ENCODE results near the gene DUSP28. TPM values are rescaled to one million over a fixed set of nuclear protein-coding genes. Genes with fewer than 3 reads are reported as not detected.
A peak's percentile ranks its signal among the peaks of the same experiment; 100 is the strongest.

DUSP28 gene
- total and polyA plus RNA-seq, 2 of the 13 experiments (the other 11 are each of a cell fraction or from before 2014, with no cell fraction given), result 5.2 to 8.6 TPM

DNA sequence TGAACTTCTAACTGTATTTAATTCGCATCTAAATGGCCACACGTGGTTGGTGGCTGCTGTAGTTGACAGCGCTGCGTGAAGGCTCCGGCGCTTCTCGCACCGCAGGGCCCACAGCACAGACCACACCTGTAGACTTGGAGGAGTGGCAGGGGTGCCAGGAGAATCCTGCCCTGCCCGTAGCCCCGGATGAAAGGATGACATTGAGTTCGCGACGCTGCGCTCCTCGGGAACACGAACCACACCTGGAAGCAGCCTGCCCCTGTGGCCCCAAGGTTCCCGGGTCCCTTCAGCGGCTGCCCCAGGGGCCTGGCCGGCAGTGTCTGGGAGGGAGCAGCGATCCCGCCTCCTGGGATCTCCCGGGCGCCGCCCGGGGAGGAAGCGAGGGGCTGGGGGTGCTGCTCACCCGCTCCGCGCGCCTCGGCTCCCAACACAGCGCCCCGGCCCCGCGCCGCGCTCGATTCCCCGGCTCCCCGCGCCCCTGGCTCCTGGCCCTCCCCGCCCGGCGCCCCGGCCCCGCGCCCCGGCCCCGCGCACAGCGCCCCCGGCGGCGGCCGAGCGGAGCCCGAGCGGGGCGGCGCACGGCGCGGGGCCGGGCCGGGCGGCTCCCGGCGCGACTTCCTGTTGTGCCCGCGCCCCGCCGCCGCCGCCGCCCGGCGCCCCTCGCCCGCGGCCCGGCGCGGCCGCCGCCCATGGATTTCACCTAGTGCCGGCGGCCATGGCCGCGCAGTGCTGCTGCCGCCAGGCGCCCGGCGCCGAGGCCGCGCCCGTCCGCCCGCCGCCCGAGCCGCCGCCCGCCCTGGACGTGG is 7.9 kb downstream of the DUSP28 start, which contains the start of gene RNPEPL1 (continued):
- TF ChIP-seq, protein P1, sequence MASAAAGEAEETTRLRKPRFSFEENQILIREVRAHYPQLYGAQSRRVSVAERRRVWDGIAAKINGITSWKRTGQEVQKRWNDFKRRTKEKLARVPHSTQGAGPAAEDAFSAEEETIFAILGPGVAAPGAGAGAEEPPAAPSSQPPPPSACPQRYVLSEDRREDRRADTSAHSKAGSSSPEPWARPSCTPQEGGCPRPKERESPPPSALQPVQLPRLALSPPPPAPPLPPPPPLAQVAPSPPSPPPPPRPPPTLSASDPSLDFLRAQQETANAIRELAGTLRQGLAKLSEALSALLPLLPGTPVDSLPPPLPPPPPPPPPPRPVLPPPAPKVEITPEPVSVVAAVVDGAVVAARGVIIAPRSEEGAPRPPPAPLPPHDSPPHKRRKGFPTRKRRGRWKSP (CRISPR knock-in tag; IDR thresholded peaks at IDR 0.05), result peak; percentile 36; the same call in 1 of the 2 replicates
- no peak for TF ChIP-seq ZNF761 (CRISPR knock-in tag; conservative IDR thresholded peaks at IDR 0.05)
- TF ChIP-seq, protein P2, sequence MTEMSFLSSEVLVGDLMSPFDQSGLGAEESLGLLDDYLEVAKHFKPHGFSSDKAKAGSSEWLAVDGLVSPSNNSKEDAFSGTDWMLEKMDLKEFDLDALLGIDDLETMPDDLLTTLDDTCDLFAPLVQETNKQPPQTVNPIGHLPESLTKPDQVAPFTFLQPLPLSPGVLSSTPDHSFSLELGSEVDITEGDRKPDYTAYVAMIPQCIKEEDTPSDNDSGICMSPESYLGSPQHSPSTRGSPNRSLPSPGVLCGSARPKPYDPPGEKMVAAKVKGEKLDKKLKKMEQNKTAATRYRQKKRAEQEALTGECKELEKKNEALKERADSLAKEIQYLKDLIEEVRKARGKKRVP (CRISPR knock-in tag; IDR thresholded peaks at IDR 0.05), result no peak

DNA sequence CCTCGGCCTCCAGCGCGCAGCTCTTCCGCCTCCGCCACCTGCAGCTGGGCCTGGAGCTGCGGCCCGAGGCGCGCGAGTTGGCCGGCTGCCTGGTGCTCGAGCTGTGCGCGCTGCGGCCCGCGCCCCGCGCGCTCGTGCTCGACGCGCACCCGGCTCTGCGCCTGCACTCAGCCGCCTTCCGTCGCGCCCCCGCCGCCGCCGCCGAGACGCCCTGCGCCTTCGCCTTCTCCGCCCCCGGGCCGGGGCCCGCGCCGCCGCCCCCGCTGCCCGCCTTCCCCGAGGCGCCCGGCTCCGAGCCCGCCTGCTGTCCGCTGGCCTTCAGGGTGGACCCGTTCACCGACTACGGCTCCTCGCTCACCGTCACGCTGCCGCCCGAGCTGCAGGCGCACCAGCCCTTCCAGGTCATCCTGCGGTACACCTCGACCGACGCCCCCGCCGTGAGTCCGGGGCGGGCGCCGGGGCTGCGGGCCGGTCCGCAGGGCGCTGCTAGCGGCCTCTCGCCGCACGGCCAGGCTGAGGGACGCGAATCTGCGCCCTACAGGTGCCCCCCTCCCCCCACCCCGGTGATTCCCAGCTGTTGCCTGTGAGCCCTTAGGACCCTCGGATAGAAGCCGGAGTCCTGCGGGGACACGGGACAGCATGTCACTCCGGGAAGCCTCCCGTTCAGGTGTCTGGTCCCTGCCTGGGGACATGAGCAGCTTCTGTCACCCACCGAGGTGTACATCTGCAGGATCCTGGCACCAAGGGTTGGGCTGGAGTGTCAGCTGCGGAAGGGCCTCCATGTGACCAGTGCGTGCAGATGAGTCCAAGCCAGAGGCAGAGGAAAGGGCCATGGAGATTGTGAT is 8.7 kb downstream of the DUSP28 start:
- CTCF ChIA-PET (ENCODE audit: low intra/inter-chr PET ratio, low total read pairs), result no interaction called here
- peaks cover 22% of the 10 kb centered on the region for H3K79me2 ChIP-seq (ENCODE audit: insufficient read depth, low read length)
- peak overlapping the region; percentile 70 to 79 (median 72) for H3K4me3 ChIP-seq (replicated peaks in 1 of 3; ENCODE audit: insufficient read depth in 1 of 3, low read depth in 2 of 3, low read length in 3 of 3)
- H3K9ac ChIP-seq (ENCODE audit: insufficient read depth, low read depth, low read length), result peak overlapping the region; percentile 77
- H2AFZ ChIP-seq (ENCODE audit: low read length), result no peak overlapping the region
- H3K9me3 ChIP-seq (ENCODE audit: low read length), result no peaks in the 10 kb centered on the region
- H3K4me2 ChIP-seq (ENCODE audit: low read depth, low read length), result peak overlapping the region; percentile 90
- intact Hi-C loops (cut with micrococcal nuclease; ENCODE audit: unreplicated experiment), result no loop called here
- peaks cover 47% of the 10 kb centered on the region for H3K4me1 ChIP-seq (ENCODE audit: insufficient read depth, low read length)
- peaks cover 0 to 2% of the 10 kb centered on the region in 2 experiments; a peak in 2 of 5 replicates for H3K36me3 ChIP-seq (replicated peaks in 1 of 2; ENCODE audit: control insufficient read depth in 1 of 2, insufficient read depth in 2 of 2, low read length in 2 of 2)
- no TSS peak for BruUV-seq (replicated peaks)
- H3K27me3 ChIP-seq (ENCODE audit: control insufficient read depth in 1 of 2, insufficient read depth in 2 of 2, low read length in 2 of 2), result no peaks in the 10 kb centered on the region; a peak in 1 of 5 replicates
- under 1% methylated on average over 21 of the region's 93 CpGs for WGBS (ENCODE audit: low lambda C conversion rate)
- peak overlapping the region; percentile 42 for H3K27ac ChIP-seq (ENCODE audit: extremely low read length, insufficient read depth, low read length)
- POLR2A ChIA-PET, result interaction anchor here (0.5 to 7.2 kb wide), 6 partner anchors 8 to 56 kb away, joined by 3 to 149 read pairs (median 10); partner anchors contain the start of gene CAPN10
- DNase-seq (ENCODE audit: low spot score) (no peak), ATAC-seq (no peak), FAIRE-seq (peak; percentile 18)
- in situ Hi-C loops (cut with HindIII; ENCODE audit: extremely low pct_ligation_motif_present, low pct_unique_long_range_greater_than_20kb), result loop anchor here (25.0 kb wide), 1 partner anchor 643 kb away; no protein-coding TSS in a partner anchor
- no peaks in the 10 kb centered on the region; the same call in 1 of the 2 replicates for H4K20me1 ChIP-seq (ENCODE audit: insufficient read depth, low read length)
- TF ChIP-seq SKI (IDR thresholded peaks at IDR 0.05; ENCODE audit: partially characterized antibody), result peak; percentile 18
- TF ChIP-seq, protein P3, sequence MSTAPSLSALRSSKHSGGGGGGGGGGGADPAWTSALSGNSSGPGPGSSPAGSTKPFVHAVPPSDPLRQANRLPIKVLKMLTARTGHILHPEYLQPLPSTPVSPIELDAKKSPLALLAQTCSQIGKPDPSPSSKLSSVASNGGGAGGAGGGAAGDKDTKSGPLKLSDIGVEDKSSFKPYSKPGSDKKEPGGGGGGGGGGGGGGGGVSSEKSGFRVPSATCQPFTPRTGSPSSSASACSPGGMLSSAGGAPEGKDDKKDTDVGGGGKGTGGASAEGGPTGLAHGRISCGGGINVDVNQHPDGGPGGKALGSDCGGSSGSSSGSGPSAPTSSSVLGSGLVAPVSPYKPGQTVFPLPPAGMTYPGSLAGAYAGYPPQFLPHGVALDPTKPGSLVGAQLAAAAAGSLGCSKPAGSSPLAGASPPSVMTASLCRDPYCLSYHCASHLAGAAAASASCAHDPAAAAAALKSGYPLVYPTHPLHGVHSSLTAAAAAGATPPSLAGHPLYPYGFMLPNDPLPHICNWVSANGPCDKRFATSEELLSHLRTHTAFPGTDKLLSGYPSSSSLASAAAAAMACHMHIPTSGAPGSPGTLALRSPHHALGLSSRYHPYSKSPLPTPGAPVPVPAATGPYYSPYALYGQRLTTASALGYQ (CRISPR knock-in tag; IDR thresholded peaks at IDR 0.05), result no peak
- peak; percentile 39 for TF ChIP-seq TAF15 (IDR thresholded peaks at IDR 0.05; ENCODE audit: low read depth, low read length, poor library complexity, severe bottlenecking)
- peak; percentile 63; the same call in 1 of the 2 replicates for TF ChIP-seq ZNF776 (CRISPR knock-in tag; IDR thresholded peaks at IDR 0.05)
- no peak for TF ChIP-seq HMG20A (CRISPR knock-in tag; IDR thresholded peaks at IDR 0.05; ENCODE audit: borderline replicate concordance)
- peak; percentile 53; the same call in 1 of the 2 replicates for TF ChIP-seq TBX2 (CRISPR knock-in tag; IDR thresholded peaks at IDR 0.05; ENCODE audit: borderline replicate concordance)
- no peak for TF ChIP-seq ZNF30 (CRISPR knock-in tag; IDR thresholded peaks at IDR 0.05)
- peak; percentile 45; the same call in 1 of the 2 replicates for TF ChIP-seq SALL1 (CRISPR knock-in tag; IDR thresholded peaks at IDR 0.05)
- peak; percentile 47 for TF ChIP-seq HNRNPK (IDR thresholded peaks at IDR 0.05; ENCODE audit: low read depth, low read length, poor library complexity, severe bottlenecking)
- TF ChIP-seq, protein P4, sequence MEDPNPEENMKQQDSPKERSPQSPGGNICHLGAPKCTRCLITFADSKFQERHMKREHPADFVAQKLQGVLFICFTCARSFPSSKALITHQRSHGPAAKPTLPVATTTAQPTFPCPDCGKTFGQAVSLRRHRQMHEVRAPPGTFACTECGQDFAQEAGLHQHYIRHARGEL (CRISPR knock-in tag; IDR thresholded peaks at IDR 0.05), result no peak
- peak; percentile 72; the same call in 1 of the 2 replicates for TF ChIP-seq CAMTA2 (CRISPR knock-in tag; IDR thresholded peaks at IDR 0.05; ENCODE audit: borderline replicate concordance)
- peak; percentile 66; the same call in 1 of the 2 replicates for TF ChIP-seq MED1 (CRISPR knock-in tag; IDR thresholded peaks at IDR 0.05)
